HG03457 (cell line): ENCODE results near the gene IFNL2.
"Not testable (repeated sequence)": the region's sequence is repeated elsewhere in the genome, so short reads cannot be mapped to it uniquely, and the experiment has no call there.

Source experiments
- ATAC-seq: cut with Tn5 transposase; IDR thresholded peaks from one replicate; pipeline ENCODE4 v1.9.1; 2021; ENCODE audit warnings: moderate number of reproducible peaks; ENCODE audit not compliant: unreplicated experiment

Gene IFNL2

DNA sequence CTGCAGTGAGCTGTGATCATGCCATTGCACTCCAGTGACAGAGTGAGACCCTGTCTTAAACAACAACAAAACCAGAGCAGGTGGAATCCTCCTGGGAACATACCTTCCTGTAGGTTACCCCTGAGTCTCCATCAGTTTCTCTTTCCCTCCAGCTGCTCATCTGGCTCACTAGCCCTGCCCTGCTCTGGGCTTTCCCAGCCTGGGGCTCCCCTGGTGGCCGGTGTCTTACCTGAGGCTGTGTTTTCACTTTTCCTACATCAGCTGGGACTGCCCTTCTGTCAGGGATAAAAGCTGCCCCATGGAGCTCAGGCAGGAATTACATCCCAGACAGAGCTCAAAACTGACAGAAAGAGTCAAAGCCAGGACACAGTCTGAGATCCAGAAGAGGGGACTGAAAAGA is at the start of gene IFNL2:
IFNL2 (plus strand) TSS at position 312 of the 400 bp plus-strand sequence. CDS start 173 bp downstream, outside the sequence.
- not testable (repeated sequence) for ATAC-seq

DNA sequence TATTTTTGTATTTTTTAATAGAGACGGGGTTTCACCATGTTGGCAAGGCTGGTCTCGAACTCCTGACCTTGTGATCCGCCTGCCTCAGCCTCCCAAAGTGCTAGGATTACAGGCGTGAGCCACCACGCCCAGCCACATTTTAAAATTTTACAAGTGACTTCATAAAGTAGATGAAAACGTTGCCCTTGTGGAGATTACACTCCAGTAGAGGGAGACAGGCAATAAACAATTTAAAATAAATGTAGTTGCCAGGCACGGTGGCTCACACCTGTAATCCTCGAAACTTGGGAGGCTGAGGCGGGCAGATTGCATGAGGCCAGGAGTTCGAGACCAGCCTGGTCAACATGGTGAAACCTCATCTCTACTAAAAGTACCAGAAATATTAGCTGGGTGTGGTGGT is 49.1 kb upstream of the IFNL2 start:
- not testable (repeated sequence) for ATAC-seq

DNA sequence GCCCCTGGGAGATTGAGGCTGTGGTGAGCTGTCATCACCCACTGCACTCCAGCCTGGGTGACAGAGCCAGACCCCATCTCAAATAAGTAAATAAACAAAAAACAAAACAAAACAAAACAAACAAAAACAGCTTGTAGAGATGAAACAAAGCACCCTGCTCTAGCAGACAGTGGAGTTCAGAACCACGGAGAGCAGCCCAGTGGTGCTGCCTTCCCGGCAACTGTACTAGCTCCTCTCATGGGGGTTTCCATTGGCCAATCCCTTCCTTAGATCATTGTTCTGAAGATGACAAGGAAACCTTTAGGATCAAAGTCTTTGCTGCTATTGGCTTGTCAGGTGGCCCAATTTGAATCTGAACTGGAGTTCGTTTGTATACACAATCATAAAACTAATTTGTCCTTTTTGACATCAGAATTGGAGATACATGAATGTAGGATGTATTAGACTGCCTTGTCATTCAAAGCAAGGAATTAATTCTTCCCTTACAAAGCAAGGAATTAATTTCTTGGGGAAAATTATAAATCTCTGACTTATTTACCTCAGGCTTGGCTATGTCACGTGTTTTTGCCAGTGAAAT is 44.4 kb upstream of the IFNL2 start:
- ATAC-seq: no peak

DNA sequence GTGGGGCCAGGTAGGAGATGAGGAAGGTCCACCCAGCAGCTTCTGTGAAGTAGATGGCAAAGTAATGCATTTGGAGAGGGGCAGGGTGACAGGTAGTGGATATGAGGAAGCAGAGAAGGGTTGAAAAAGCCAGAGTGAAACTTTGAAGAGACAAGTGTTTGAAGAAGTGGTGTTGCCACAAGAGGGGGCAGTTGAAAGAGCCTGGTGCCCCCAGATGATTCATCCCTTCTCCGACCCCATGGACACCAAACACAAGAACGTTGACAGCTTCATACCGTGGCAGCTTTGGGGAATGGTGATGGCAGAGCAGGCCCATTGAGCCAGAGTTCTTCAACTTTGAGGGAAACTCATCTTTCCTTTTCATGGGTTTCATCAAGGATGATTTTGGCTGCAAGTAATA is 43.3 kb upstream of the IFNL2 start:
- no peak for ATAC-seq

DNA sequence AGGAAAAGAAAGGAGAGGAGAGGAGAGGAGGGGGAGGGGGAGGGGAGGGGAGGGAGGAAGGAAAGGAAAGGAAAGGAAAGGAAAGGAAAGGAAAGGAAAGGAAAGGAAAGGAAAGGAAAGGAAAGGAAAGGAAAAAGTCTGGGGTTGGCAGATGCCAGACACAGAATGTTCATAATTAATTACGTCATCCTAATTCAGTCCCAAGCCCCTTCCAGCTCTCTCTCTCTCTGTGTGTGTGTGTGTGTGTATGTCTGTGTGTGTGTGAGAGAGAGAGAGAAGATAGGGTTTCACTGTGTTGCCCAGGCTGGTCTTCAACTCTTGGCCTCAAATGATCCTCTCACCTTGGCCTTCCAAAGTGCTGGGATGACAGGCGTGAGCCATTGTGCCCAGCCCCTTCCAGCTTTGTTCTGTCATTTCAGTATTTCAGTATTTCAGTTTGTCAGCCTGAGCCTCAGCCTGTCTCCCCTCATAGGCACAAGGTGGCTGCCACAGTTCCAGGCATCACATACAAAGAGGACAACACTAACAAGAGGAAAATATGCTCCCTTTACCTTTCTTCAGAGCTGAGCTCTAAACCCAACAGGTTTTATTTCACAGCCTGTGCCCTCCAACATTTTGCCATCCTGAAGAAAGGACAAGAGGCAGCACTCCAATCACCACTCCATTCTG is 38.0 kb upstream of the IFNL2 start:
- no peak for ATAC-seq

DNA sequence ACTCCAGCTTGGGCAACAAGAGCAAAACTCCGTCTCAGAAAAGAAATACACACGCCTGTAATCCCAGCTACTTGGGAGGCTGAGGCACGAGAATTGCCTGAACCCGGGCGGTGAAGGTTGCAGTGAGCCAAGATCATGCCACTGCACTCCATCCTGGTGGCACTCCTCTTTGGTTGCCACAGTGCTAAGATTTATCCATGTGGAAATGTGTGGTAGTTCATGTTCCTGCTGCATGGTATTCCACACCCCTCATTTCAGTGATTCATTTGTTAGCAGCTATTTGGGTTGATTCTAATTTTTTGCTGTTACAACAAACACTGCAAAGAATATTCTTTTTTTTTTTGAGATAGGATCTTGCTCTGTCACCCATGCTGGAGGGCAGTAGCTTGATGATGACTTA is 35.5 kb upstream of the IFNL2 start:
- ATAC-seq: no peak

DNA sequence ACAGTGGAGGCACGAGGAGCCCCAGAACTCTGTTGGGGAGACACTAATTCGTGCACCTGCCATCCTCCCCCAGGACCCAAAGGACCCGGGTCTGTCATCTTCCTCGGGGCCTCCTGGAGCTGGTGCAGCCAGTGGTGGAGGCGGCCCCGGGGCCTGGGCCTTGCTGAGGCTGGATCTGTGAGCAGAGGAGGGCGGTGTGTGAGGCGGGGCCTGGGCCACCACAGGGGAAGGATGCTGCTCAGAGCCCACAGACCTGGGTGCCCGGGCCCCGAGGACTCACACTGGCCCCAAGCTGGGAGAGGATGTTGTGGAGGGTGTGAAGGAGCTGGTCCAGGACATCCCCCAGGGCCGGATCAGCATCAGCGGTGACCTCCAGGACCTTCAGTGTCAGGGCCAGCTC is 31.7 kb upstream of the IFNL2 start:
- ATAC-seq: no peak

DNA sequence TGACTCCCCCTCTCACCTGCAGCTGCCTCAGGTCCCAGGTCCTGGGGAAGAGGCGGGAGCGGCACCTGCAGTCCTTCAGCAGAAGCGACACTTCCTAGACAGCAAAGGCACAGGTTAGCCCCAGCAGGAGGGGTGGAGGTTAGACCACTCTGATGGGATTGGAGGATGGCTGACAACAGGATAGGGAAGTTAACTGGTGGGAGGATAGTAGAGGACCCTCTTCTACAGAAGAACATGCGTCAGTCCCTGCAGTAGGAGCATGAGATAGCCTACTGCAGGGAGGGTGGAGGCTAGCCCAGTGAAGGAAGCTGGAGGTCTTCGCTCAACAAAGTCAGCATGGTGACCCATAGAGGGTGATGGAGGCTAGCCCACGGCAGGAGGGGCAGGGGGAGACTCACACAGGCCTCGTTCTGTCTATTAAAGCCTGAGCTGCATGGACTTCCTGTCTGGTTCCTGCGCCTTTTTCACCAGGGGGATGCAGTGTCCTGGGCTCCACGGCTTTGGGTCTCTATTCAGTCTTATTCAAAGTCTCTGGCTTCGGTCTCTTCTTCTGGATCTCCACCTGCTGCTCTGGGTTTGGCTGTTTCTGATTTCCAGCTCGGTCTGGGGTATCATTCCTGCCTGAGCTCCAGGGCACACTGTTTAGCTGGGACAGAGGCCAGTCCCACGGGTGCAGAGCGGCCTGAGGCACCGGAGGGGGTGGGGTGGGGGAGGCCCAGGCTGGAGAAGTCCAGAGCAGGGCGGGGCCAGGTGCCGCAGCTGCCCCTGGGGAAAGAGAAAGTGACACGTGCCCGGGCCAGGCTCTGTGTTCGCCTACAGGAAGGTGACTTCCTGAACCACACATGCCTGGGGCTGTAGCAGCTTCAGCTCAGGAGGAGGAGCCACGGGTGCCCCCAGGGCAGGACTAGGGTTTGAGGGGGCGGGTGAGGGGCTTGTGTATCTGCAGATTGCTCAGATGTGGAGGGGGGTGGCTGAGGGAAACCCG is 30.7 kb upstream of the IFNL2 start:
- no peak for ATAC-seq

DNA sequence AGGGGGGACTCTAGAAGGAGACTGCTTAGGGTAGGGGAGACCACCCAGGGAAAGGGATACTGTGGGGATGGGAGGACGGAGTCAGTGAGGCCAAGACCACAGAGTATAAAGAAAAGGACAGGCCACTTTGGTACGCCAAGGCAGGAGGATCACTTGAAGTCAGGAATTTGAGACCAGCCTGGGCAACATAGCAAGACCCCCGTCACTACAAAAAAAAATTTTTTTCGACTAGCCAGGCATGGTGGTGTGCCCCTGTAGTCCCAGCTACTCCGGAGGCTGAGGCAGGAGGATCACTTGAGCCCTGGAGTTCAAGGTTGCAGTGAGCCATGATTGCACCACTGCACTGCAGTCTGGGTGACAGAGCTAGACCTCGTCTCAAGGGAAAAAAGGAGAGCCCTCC is 30.0 kb upstream of the IFNL2 start:
- no peak for ATAC-seq

DNA sequence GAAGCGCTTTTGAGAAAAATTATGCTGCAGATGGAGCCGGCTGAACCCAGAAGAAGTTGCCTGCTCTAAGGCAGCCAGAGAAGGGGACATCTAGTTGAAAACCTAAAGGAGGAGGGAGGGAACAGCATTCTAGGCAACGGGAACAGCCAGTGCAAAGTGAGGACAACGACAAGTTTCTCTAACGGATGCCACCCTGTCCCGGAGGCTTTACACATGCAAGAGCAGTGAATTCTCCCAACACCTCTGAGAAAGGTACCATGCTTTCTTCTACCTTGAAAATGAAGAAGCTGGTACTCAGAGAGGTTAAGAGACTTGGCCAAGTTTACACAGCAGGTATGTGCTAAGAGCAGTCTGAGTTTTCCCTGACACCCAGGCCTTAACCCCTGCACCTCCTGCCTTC is 29.3 kb upstream of the IFNL2 start:
- no peak for ATAC-seq

DNA sequence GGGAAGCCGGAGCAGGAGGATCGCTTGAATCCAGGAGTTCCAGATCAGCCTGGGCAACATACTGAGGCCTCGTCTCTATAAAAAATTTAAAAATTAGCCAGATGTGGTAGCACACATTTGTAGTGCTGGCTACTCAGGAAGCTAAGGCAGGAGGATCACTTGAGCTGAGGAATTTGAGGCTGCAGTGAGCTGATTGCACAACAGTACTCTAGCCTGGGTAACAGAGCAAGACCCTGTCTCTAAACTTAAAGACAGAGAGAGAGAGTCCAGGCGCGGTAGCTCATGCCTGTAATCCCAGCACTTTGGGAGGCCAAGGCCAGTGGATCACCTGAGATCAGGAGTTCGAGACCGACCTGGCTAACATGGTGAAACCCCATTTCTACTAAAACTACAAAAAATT is 27.8 kb upstream of the IFNL2 start:
- no peak for ATAC-seq

DNA sequence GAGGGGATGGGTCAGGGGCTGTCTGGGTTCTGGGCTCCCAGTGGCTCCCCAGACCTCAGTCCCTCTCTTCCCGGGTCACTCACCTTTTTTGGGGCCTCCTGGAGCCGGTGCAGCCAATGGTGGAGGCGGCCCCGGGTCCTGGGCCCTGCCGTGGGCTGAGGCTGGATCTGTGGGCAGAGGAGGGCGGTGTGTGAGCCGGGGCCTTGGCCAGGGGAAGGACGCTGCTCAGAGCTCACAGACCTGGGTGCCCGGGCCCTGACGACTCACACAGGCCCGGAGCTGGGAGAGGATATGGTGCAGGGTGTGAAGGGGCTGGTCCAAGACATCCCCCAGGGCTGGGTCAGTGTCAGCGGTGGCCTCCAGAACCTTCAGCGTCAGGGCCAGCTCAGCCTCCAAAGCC is 24.5 kb upstream of the IFNL2 start:
- ATAC-seq: not testable (repeated sequence)

DNA sequence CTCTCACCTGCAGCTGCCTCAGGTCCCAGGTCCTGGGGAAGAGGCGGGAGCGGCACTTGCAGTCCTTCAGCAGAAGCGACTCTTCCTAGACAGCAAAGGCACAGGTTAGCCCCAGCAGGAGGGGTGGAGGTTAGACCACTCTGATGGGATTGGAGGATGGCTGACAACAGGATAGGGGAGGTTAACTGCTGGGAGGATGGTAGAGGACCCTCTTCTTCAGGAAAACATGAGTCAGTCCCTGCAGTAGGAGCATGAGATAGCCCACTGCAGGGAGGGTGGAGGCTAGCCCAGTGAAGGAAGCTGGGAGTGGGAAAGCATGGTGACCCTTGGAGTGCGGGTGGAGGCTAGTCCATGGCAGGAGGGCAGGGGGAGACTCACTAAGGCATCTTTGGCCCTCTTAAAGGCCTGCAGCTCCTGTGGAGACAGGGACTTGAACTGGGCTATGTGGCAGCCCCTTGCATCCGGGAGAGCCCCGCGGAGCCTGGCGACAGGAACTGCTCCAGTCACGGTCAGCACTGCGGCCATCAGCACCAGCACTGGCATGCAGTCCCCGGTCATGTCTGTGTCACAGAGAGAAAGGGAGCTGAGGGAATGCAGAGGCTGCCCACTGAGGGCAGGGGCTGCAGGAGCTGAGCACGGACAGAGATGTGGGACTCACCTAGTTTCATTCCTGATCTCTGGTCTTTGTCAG is 23.6 kb upstream of the IFNL2 start, which contains the start of gene IFNL3:
IFNL3 (minus strand) TSS at position 597 of the 691 bp plus-strand sequence; CDS start at position 558, 39 bp downstream.
- ATAC-seq: not testable (repeated sequence)

DNA sequence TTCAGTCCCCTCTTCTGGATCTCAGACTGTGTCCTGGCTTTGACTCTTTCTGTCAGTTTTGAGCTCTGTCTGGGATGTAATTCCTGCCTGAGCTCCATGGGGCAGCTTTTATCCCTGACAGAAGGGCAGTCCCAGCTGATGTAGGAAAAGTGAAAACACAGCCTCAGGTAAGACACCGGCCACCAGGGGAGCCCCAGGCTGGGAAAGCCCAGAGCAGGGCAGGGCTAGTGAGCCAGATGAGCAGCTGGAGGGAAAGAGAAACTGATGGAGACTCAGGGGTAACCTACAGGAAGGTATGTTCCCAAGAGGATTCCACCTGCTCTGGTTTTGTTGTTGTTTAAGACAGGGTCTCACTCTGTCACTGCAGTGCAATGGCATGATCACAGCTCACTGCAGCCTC is 23.0 kb upstream of the IFNL2 start:
- ATAC-seq: not testable (repeated sequence)

DNA sequence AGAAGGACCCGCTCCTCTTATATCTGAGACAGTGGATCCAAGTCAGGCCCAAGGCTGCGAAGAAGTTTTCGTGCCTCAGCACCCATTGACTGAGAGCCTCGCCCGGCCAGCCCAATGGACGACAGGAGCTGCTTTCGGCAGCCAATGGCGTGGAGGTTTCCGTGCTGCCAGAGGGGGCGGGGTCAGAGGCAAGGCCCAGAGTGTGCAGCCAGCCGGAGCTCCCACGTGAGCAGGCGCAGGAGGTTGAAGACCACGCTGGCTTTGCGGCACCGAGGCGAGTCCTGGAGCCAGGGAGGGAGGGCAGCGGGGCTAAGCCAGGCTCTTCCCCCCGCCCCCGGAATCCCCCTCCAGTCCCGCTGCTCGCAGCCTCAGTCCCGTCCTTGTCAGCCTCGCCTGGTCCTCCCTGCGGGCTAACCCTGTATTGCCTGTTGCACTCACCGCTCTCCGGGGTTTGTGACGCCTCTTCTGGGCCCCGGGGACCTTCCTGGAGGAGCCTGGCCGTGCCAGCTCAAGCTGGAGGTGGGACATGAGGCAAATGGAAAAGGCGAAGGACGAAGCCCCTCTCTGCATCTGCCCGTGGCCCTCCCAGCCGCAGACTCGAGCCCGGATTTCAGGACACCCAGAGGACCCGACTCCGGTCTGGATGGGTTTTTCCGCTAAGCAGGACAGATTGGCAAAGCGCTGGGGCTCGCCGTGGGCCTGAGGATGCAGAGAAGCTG is 21.1 kb upstream of the IFNL2 start:
- no peak for ATAC-seq

DNA sequence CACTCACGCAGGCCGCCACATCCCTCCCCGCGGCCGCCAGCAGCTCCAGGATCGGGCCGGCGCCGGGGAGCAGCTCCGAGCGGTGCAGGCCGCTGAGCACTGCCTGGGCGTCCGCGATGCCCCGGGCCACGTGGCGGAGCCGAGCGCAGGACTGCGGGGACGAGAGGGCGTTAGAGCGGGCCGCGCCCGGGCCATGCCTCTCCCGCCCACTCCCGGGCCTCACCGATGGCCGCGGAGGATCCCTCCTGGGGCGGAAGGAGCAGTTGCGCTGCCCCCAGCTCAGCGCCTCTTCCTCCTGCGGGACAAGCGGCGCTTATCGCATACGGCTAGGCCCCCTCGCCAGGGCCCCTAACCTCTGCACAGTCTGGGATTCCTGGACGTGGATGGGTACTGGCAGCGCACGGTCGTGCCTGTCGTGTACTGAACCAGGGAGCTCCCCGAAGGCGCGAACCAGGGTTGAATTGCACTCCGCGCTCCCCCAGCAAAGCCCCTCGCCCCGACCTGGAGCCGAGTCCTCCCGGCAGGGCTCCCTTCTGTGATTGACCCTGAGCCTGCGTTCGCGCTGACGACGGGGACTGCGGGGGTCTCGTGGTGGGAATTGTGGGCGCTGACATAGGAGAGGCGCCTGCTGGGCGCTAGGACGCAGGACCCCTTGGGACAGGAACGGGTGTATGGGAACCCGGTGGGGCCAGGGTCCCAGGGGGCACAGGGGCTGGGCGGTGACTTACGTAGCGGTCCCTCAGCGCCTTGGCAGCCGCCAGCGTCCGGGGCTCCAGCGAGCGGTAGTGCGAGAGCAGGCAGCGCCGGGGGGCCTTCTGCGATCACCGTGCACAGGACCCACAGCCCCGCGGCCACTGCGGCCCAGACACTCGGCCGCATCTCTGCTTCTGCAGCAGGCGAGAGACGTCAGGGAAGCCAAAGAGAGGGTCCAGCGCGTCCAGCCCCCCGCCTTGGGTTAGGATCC is 20.2 kb upstream of the IFNL2 start:
- no peak for ATAC-seq

DNA sequence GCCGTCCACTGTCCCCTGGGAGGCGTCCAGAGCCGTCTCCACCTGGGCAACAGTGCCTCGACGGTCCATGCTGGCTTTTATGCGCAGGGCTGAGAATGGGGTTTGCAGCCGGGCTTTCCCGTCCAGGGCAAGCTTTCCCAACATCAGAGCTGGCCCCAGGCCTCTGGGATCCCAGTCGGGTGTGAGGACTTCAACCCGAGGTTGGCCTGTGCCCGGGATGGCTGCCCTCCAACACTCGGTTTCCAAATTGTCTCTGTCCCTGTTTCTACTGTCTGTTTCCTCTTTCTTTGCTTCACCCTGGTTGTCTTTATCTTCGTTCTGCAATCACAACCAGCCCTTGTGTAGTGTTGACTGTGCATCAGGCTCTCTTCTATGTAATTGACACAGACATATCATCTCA is 19.4 kb upstream of the IFNL2 start, which contains the start of gene IFNL4:
IFNL4 (minus strand) TSS at position 51 of the 400 bp plus-strand sequence.
- no peak for ATAC-seq

DNA sequence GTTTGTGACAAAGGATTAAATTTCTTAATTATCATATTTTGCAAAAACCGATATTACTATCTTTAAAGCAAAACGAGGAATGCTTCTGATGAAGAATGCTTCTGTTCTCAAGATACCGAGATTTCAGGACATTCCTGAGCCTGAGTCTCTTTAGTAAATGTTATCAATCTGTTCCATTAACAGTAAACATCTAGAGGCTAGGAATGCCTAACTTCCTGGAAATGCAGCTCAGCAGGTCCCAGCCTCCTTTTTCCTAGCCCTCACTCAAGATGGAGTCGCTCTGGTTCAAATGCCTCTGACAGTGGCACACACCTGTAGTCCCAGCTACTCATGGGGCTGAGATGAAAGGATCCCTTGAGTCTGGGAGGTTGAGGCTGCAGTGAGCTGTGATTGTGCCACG is 17.1 kb upstream of the IFNL2 start:
- no peak for ATAC-seq

DNA sequence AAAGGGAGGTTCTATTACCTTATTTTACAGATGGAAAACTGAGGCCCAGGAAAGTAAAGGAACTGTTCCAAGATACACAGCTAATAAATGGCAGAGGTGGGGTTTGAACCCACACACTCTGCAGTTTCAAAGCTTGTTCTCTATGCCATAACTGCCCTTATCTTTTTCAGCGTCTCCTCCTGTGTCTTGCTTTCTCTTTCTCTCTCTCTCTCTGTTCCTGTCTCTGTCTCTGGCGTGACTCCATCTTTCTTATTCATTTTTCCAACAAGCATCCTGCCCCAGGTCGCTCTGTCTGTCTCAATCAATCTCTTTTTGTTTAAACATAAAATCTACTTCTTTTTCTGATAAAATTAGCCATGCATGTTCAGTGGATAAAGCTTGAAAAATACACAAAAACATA is 16.4 kb upstream of the IFNL2 start:
- ATAC-seq: no peak
